ENCODE results near the gene GNAQ.

GNAQ gene

GRCh38 chr9:77811832-77812231 is 219.8 kb downstream of the GNAQ start:
- Histone ChIP-seq H3K27ac (no peak overlapping the region), H3K4me3 (no peak overlapping the region)
- no peak for TF ChIP-seq CTCF (IDR thresholded peaks at IDR 0.05)
- no peak for DNase-seq (ENCODE audit: low spot score)

- Histone ChIP-seq H3K4me3 (no peak overlapping the region), H3K27ac (no peak overlapping the region)
- DNase-seq (ENCODE audit: low spot score) = no peak
- TF ChIP-seq CTCF (IDR thresholded peaks at IDR 0.05) = no peak
Measured at GRCh38 chr9:77810637-77811119, 220.9 kb downstream of the GNAQ start.

GRCh38 chr9:77810047-77810446 is 221.6 kb downstream of the GNAQ start:
- no peak overlapping the region for H3K4me3 ChIP-seq

GRCh38 chr9:77809552-77809951 is 222.1 kb downstream of the GNAQ start:
- TF ChIP-seq CTCF (IDR thresholded peaks at IDR 0.05) = no peak
- DNase-seq (ENCODE audit: low spot score) = no peak
- H3K27ac ChIP-seq = no peak overlapping the region
- no peak overlapping the region for H3K4me3 ChIP-seq

More at GRCh38 chr9:77810047-77810446, 221.6 kb downstream of the GNAQ start:
- no peak overlapping the region for H3K27ac ChIP-seq
- no peak for TF ChIP-seq CTCF (IDR thresholded peaks at IDR 0.05)
- no peak for DNase-seq (ENCODE audit: low spot score)

GRCh38 chr9:77808751-77809081 is 222.9 kb downstream of the GNAQ start:
- Histone ChIP-seq H3K27ac (no peak overlapping the region), H3K4me3 (no peak overlapping the region)
- DNase-seq (ENCODE audit: low spot score) = no peak
- TF ChIP-seq CTCF (IDR thresholded peaks at IDR 0.05) = no peak

- Histone ChIP-seq H3K4me3 (no peak overlapping the region), H3K27ac (no peak overlapping the region)
- TF ChIP-seq CTCF (IDR thresholded peaks at IDR 0.05) = no peak
- no peak for DNase-seq (ENCODE audit: low spot score)
Measured at GRCh38 chr9:77807846-77808750, 223.5 kb downstream of the GNAQ start.

GRCh38 chr9:77807281-77807683 is 224.3 kb downstream of the GNAQ start:
- no peak overlapping the region for H3K4me3 ChIP-seq
- no peak for TF ChIP-seq CTCF (IDR thresholded peaks at IDR 0.05)
- H3K27ac ChIP-seq = peak overlapping the region in 1 of 2 donors; percentile 40
- no peak for DNase-seq (ENCODE audit: low spot score)
